Limb (tissue), 2 donors: ENCODE measurements around the gene VTI1A.

Experiments used
- DNase-seq, 2 donors: peaks; one replicate each; pipeline ENCODE4 v3.0.0-alpha.2; 2016; ENCODE audit errors: extremely low spot score in 2 of 2

The VTI1A gene

DNA sequence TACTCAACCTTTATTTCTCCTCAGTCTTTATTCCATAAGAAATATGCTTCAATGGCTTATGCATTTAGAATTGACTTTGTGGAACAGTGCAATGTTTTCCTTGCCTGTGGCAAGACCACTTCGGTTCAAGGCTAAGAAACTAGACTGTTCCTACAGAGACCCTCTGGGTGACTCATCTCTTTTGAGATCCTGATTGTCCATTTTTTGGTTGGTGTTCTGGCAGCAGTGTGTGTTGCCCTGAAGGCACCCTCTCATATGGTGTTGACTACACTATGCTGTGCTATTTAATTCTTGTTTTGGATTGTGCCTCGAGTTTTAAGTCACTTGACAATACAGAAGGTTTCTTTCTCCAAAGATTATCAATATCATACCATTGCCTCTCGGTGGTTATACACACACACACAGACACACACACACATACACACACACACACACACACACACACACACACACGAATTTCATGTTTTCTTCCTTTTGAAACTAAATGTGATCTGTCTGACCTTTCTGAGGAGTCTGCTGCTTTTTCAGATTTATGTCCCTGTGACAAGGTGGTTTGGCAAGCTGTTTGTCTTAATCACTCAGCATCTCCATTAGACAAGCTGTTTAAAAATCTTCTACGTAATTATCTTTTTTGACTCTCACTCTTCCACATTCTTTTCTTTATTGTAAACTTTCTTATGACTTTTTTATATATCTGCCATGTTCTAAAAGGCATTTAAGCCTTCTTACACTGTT, 187.2 kb downstream of the VTI1A start:
- DNase-seq, result no peak

GRCh38 chr10:112637901-112638300, 190.9 kb downstream of the VTI1A start:
- DNase-seq, result no peak

DNA sequence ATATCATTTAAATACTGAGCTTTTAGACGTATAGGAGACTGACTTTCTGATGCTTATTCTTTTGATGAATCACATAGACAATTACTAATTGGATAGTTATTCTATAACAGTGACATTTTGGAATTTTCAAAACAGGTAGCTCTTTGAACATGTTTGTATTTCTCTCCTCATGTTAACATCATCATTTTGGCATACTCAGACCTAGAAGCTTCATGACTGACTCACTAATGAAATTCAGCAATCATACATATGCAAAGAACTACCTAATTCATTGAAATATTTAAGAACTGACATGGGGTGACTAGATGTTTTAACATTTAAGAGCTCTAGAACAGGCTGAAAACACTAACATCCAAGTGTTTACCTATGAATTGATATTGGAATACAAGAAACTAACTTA, 192.3 kb downstream of the VTI1A start:
- DNase-seq, result no peak

- no peak for DNase-seq
Observed at GRCh38 chr10:112640638-112641037, 193.6 kb downstream of the VTI1A start.

DNA sequence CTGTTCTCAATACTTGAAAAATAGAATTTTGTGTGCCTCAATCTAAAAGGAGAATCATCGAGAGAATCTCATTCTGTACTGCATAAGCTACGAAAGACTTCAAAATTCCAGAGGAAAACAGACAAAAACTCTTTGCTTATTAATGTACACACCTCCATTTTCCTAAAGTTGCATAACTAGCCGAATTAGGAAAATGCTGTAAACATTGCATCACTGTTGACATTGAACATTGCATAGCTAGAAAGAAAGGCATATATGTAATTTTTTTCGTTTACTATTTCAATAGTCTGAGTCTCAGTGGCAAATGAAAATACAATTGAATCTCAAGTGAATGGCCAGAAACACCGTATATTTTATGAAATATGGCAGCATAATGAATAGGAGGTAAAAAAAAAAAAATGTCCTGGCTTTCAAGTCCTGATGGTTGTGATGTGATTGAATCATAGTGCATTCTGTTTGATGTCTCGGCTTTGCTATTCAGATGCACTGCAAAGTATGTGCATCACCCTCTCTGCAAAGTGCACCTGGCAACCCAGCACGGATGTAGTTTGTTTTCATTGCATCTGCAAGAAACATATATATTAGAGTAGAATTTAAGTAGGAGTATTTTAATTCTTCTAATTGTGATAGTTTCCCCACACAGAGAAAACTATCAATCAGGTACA, 196.7 kb downstream of the VTI1A start:
- DNase-seq, result no peak

DNA sequence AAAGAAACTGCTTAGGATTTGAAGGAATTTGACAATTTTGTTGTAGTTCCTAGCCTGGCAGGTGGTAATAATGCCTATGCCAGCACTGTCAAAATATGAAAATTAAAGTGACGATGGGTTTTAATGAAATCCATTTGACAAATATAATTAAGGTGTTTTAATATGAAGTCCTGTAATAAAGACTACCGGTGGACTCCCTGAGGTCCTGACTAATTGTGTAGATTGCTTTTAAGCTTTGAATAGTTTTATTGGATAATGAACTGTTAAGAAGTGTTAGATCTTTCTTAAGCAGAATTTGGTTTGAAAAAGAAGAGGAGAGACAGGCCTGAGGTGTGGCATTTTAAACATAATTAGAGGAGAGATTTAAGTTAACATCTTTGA, 197.2 kb downstream of the VTI1A start:
- no peak for DNase-seq

- DNase-seq, result no peak
Observed at GRCh38 chr10:112649006-112649821, 202.2 kb downstream of the VTI1A start.

- DNase-seq, result no peak
Observed at GRCh38 chr10:112649822-112650152, 202.8 kb downstream of the VTI1A start.

GRCh38 chr10:112650588-112651030, 203.6 kb downstream of the VTI1A start:
- no peak for DNase-seq

- DNase-seq, result no peak
Observed at GRCh38 chr10:112653215-112653614, 206.2 kb downstream of the VTI1A start.

DNA sequence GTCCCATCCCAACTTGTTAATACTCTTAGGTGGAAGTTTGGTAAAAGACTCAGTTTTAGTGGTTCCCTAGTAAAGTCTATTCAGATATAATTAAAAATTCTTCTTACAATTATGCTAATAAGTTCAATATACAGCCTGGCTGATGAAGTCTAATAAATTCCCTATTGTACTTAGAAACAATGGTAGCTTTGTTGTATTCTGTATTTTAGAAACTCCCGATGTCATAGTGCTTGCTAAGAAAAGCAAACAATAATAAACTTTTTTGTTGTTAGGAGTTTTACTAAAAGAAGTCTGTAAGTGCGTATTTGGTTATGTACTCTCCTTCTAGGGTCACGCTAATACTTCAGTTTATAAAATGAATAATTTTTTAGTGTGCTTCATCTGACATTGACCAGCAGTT, 206.8 kb downstream of the VTI1A start:
- DNase-seq, result no peak

- DNase-seq, result no peak
Observed at GRCh38 chr10:112654794-112655193, 207.8 kb downstream of the VTI1A start.

GRCh38 chr10:112655722-112656121, 208.7 kb downstream of the VTI1A start:
- no peak for DNase-seq

- no peak for DNase-seq
Observed at GRCh38 chr10:112658465-112658864, 211.4 kb downstream of the VTI1A start.

DNA sequence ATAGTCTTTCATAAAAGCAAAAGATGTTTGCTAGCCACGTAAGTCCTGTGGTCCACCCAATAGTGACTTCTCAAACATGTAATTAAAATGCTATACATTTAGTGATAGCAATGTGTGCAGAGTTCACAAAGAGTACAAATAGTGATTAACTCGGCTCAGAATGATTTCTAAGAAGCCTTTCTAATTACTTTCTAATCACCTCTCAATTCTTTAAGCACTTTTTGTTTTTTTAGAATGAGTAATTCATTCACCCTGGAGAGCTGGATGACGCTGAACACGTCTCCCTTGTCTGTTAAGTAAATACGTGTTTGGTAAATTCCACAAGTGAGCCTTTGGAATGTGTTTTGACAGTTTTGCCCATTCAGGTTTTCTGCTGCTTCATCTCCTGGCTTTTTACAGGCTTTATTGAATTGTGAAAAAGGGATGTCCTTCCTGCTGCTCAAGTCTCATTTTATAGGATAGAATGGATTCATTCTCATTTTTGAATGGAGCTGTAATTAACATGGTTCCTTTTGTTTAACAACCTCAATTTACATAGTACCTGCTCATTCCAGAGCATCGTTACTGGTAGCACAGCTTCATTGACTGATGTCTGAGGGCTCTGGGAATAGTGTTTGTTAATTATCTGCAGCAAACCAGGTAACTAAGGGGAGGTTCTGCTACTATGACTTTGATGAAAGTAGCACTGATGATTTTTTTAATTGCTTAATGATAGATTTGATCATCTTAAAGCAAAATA, 212.1 kb downstream of the VTI1A start:
- no peak for DNase-seq

GRCh38 chr10:112663234-112664125, 216.5 kb downstream of the VTI1A start:
- no peak for DNase-seq

GRCh38 chr10:112666094-112666493, 219.1 kb downstream of the VTI1A start:
- DNase-seq, result no peak

- no peak for DNase-seq
Observed at GRCh38 chr10:112669989-112670388, 223.0 kb downstream of the VTI1A start.

DNA sequence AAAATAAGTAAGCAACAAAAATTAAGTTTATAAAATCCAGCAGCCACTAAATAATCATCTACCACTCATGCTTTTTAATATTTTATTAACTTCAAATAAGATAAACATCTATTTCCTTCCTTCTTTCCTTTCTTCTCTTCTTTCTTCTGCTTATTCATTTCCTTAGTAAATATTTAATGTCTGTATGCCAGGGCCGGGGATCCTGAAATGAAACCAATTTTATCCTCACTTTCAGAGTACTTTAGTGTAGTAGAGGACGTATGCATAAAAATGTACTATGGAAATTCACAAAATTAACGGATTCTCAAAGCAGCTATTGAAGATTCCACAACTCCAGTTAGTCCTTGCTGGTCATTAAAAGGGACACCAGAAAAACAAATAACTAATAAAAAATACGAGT, 224.7 kb downstream of the VTI1A start:
- no peak for DNase-seq

DNA sequence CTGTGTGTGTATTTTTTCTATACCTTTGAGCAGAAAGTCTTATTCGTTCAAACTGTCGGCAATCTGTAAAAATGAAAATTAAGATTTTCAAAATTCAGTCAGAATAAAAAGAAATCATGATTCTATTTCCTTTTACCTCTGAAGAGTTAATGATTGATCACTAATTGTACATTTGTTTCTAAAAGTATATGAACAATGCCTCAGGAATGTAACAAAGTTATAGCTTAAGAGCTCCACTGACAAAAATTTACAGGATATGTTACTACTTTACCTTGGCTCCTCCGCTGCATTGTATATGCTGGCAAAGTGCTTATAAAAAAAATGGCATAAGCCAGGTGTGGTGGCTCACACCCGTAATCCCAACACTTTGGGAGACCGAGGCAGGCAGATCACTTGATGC, 225.7 kb downstream of the VTI1A start:
- DNase-seq, result no peak

- DNase-seq, result no peak
Observed at GRCh38 chr10:112675560-112676083, 228.6 kb downstream of the VTI1A start.
